GM06990 (cell line): Measurements from ENCODE around the gene TBK1.
"Not testable (repeated sequence)": the region's sequence is repeated elsewhere in the genome, so short reads cannot be mapped to it uniquely, and the experiment has no call there.

Source experiments
- DNase-seq: peaks from one replicate; pipeline ENCODE4 v3.0.0-alpha.2; 2011; ENCODE audit not compliant: insufficient read length; ENCODE audit errors: extremely low read depth
- H3K27me3 ChIP-seq: replicated peaks from 2 replicates; pipeline ENCODE4 v1.6.0; 2011; ENCODE audit warnings: low read length; ENCODE audit not compliant: control insufficient read depth, insufficient read depth
- H3K36me3 ChIP-seq: 2 replicates; pipeline ENCODE4 v1.5.1; 2011; ENCODE audit warnings: low read length; ENCODE audit not compliant: control insufficient read depth, insufficient read depth
- H3K4me3 ChIP-seq: replicated peaks from 2 replicates; pipeline ENCODE4 v1.5.1; 2011; ENCODE audit warnings: low read depth, mild to moderate bottlenecking, control low read depth, low read length
- CTCF ChIP-seq: IDR thresholded peaks from 2 replicates; pipeline ENCODE4 v1.5.1; 2011; ENCODE audit warnings: low read length, control low read depth, mild to moderate bottlenecking, inconsistent platforms; ENCODE audit not compliant: insufficient read depth, poor library complexity, severe bottlenecking

TBK1 gene

GRCh38 chr12:64522807-64523206, 70.9 kb downstream of the TBK1 start:
- Histone ChIP-seq H3K27me3 (no peaks in the 10 kb centered on the region), H3K4me3 (no peak overlapping the region), H3K36me3 (no peaks in the 10 kb centered on the region)
- no peak for DNase-seq
- TF ChIP-seq CTCF = no peak

- not testable (repeated sequence) for H3K4me3 ChIP-seq, H3K27me3 ChIP-seq, DNase-seq, H3K36me3 ChIP-seq
Observed at GRCh38 chr12:64523565-64524444, 71.9 kb downstream of the TBK1 start.

GRCh38 chr12:64525461-64526160, 73.7 kb downstream of the TBK1 start:
- Histone ChIP-seq H3K27me3 (no peaks in the 10 kb centered on the region), H3K4me3 (no peak overlapping the region), H3K36me3 (no peaks in the 10 kb centered on the region)
- no peak for DNase-seq
- no peak for TF ChIP-seq CTCF

GRCh38 chr12:64526859-64527258, 74.9 kb downstream of the TBK1 start:
- TF ChIP-seq CTCF = no peak

GRCh38 chr12:64528616-64529015, 76.7 kb downstream of the TBK1 start:
- Histone ChIP-seq H3K4me3 (no peak overlapping the region), H3K36me3 (no peaks in the 10 kb centered on the region), H3K27me3 (no peaks in the 10 kb centered on the region)
- no peak for DNase-seq
- no peak for TF ChIP-seq CTCF

More at GRCh38 chr12:64526859-64527258, 74.9 kb downstream of the TBK1 start:
- H3K36me3 ChIP-seq = no peaks in the 10 kb centered on the region
- DNase-seq = no peak
- H3K4me3 ChIP-seq = no peak overlapping the region
- no peaks in the 10 kb centered on the region for H3K27me3 ChIP-seq

GRCh38 chr12:64530566-64530965, 78.6 kb downstream of the TBK1 start:
- no peak for DNase-seq
- no peak for TF ChIP-seq CTCF
- H3K27me3 ChIP-seq = no peaks in the 10 kb centered on the region
- H3K36me3 ChIP-seq = no peaks in the 10 kb centered on the region
- H3K4me3 ChIP-seq = no peak overlapping the region
